ENCODE results near the gene TP53RK. TPM values are rescaled to one million over a fixed set of nuclear protein-coding genes. Genes with fewer than 3 reads are reported as not detected.
A peak's percentile ranks its signal among the peaks of the same experiment; 100 is the strongest.

The TP53RK gene
- total and polyA plus RNA-seq, 2 of the 13 experiments (the other 11 are each of a cell fraction or from before 2014, with no cell fraction given): 12.9 to 25.5 TPM

- TF ChIP-seq ZNF749 (CRISPR knock-in tag; IDR thresholded peaks at IDR 0.05; ENCODE audit: borderline replicate concordance): no peak
- TF ChIP-seq, protein P1, sequence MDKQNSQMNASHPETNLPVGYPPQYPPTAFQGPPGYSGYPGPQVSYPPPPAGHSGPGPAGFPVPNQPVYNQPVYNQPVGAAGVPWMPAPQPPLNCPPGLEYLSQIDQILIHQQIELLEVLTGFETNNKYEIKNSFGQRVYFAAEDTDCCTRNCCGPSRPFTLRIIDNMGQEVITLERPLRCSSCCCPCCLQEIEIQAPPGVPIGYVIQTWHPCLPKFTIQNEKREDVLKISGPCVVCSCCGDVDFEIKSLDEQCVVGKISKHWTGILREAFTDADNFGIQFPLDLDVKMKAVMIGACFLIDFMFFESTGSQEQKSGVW (CRISPR knock-in tag; IDR thresholded peaks at IDR 0.05; ENCODE audit: borderline replicate concordance): no peak
- TF ChIP-seq, protein P2, sequence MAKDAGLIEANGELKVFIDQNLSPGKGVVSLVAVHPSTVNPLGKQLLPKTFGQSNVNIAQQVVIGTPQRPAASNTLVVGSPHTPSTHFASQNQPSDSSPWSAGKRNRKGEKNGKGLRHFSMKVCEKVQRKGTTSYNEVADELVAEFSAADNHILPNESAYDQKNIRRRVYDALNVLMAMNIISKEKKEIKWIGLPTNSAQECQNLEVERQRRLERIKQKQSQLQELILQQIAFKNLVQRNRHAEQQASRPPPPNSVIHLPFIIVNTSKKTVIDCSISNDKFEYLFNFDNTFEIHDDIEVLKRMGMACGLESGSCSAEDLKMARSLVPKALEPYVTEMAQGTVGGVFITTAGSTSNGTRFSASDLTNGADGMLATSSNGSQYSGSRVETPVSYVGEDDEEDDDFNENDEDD (CRISPR knock-in tag; IDR thresholded peaks at IDR 0.05; ENCODE audit: borderline replicate concordance): peak; percentile 28; the same call in 1 of the 2 replicates
- TF ChIP-seq ZFP1 (CRISPR knock-in tag; IDR thresholded peaks at IDR 0.05): no peak
- TF ChIP-seq ZFX (CRISPR knock-in tag; IDR thresholded peaks at IDR 0.05; ENCODE audit: low read depth): 0 out of 2 replicates have a peak, but pooled peaks have one; percentile 24
- TF ChIP-seq, protein P3, sequence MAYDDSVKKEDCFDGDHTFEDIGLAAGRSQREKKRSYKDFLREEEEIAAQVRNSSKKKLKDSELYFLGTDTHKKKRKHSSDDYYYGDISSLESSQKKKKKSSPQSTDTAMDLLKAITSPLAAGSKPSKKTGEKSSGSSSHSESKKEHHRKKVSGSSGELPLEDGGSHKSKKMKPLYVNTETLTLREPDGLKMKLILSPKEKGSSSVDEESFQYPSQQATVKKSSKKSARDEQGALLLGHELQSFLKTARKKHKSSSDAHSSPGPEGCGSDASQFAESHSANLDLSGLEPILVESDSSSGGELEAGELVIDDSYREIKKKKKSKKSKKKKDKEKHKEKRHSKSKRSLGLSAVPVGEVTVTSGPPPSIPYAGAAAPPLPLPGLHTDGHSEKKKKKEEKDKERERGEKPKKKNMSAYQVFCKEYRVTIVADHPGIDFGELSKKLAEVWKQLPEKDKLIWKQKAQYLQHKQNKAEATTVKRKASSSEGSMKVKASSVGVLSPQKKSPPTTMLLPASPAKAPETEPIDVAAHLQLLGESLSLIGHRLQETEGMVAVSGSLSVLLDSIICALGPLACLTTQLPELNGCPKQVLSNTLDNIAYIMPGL (CRISPR knock-in tag; IDR thresholded peaks at IDR 0.05; ENCODE audit: borderline replicate concordance in 1 of 2, low read depth in 1 of 2): peak; percentile 51 to 73; a peak in 2 of 4 replicates
- TF ChIP-seq FOSL2 (CRISPR knock-in tag; IDR thresholded peaks at IDR 0.05): peak; percentile 43; the same call in 1 of the 2 replicates
- no peak for TF ChIP-seq ZNF431 (CRISPR knock-in tag; IDR thresholded peaks at IDR 0.05; ENCODE audit: borderline replicate concordance, low read depth)
- no peak for TF ChIP-seq ZC3H4 (CRISPR knock-in tag; IDR thresholded peaks at IDR 0.05; ENCODE audit: borderline replicate concordance)
- TF ChIP-seq CC2D1A (CRISPR knock-in tag; IDR thresholded peaks at IDR 0.05): no peak
- TF ChIP-seq NR2F6 (IDR thresholded peaks at IDR 0.05): no peak
- no peak for TF ChIP-seq NR2F6 (CRISPR knock-in tag; IDR thresholded peaks at IDR 0.05)
- TF ChIP-seq NFIB (CRISPR knock-in tag; IDR thresholded peaks at IDR 0.05; ENCODE audit: borderline replicate concordance): no peak
- TF ChIP-seq ELF3 (CRISPR knock-in tag; IDR thresholded peaks at IDR 0.05): peak; percentile 74; the same call in 1 of the 2 replicates
- peak; percentile 76; the same call in 1 of the 2 replicates for TF ChIP-seq ZNF136 (CRISPR knock-in tag; IDR thresholded peaks at IDR 0.05; ENCODE audit: low read depth)
- peak; percentile 42 for TF ChIP-seq GATAD2A (CRISPR knock-in tag; IDR thresholded peaks at IDR 0.05)
- no peak for TF ChIP-seq HNF4G (IDR thresholded peaks at IDR 0.05; ENCODE audit: borderline replicate concordance, low read depth, low read length)
- no peak for TF ChIP-seq HNF4G (CRISPR knock-in tag; IDR thresholded peaks at IDR 0.05; ENCODE audit: borderline replicate concordance, low read depth)
- no peak for TF ChIP-seq TERF1 (CRISPR knock-in tag; IDR thresholded peaks at IDR 0.05)
- no peak for TF ChIP-seq SOX6 (IDR thresholded peaks at IDR 0.05)
- TF ChIP-seq SOX6 (CRISPR knock-in tag; IDR thresholded peaks at IDR 0.05): peak; percentile 31; the same call in 1 of the 2 replicates
- 0 out of 2 replicates have a peak, but pooled peaks have one; percentile 54 for TF ChIP-seq ZBTB1 (CRISPR knock-in tag; IDR thresholded peaks at IDR 0.05; ENCODE audit: borderline replicate concordance)
- TF ChIP-seq, protein P4, sequence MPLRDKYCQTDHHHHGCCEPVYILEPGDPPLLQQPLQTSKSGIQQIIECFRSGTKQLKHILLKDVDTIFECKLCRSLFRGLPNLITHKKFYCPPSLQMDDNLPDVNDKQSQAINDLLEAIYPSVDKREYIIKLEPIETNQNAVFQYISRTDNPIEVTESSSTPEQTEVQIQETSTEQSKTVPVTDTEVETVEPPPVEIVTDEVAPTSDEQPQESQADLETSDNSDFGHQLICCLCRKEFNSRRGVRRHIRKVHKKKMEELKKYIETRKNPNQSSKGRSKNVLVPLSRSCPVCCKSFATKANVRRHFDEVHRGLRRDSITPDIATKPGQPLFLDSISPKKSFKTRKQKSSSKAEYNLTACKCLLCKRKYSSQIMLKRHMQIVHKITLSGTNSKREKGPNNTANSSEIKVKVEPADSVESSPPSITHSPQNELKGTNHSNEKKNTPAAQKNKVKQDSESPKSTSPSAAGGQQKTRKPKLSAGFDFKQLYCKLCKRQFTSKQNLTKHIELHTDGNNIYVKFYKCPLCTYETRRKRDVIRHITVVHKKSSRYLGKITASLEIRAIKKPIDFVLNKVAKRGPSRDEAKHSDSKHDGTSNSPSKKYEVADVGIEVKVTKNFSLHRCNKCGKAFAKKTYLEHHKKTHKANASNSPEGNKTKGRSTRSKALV (CRISPR knock-in tag; IDR thresholded peaks at IDR 0.05): 0 out of 2 replicates have a peak, but pooled peaks have one; percentile 11
- TF ChIP-seq HDAC2 (CRISPR knock-in tag; IDR thresholded peaks at IDR 0.05): peak; percentile 65; the same call in 1 of the 2 replicates
Measured at GRCh38 chr20:46699651-46700359, 10.6 kb upstream of the TP53RK start (continued).

Measured in HepG2 (cell line).